BLaER1 treated with 17β-estradiol and CSF1 and Interleukin-3, amounts not matched to agents 10 nM and 100 nM (cell line): Measurements from ENCODE around the gene DIRAS2.

Experiments used
- H3K27ac ChIP-seq, 11 experiments: shearing (Covaris generic); formaldehyde crosslinking; 2 replicates each; pipeline ENCODE4 v1.8.1; 2022
- H3K27me3 ChIP-seq, 11 experiments: shearing (Covaris generic); formaldehyde crosslinking; 2 replicates each; pipeline ENCODE4 v1.8.1; 2022
- H3K36me3 ChIP-seq, 11 experiments: shearing (Covaris generic); formaldehyde crosslinking; 2 replicates each; pipeline ENCODE4 v1.8.1; 2022
- H3K4me1 ChIP-seq, 10 experiments: shearing (Covaris generic); formaldehyde crosslinking; 2 replicates each; pipeline ENCODE4 v1.8.1; 2022
- H3K4me2 ChIP-seq, 11 experiments: shearing (Covaris generic); formaldehyde crosslinking; 2 replicates each; pipeline ENCODE4 v1.8.1; 2022
- H3K4me3 ChIP-seq, 10 experiments: shearing (Covaris generic); formaldehyde crosslinking; 2 replicates each; pipeline ENCODE4 v1.8.1; 2022
- H3K9ac ChIP-seq, 11 experiments: shearing (Covaris generic); formaldehyde crosslinking; 2 replicates each; pipeline ENCODE4 v1.8.1; 2022
- H3K9me3 ChIP-seq, 11 experiments: shearing (Covaris generic); formaldehyde crosslinking; replicated peaks in 1 of 11; 2 replicates each; pipeline ENCODE4 v1.8.1; 2022
- H4K20me1 ChIP-seq, 11 experiments: shearing (Covaris generic); formaldehyde crosslinking; 2 replicates each; pipeline ENCODE4 v1.8.1; 2022
- Cebpa-rat ChIP-seq, 11 experiments: shearing (Covaris generic); IDR thresholded peaks; 2 replicates each; pipeline ENCODE4 v1.8.1; 2022

Gene DIRAS2

GRCh38 chr9:90651246-90651645, 8.6 kb upstream of the DIRAS2 start:
- no peak overlapping the region for H3K9ac ChIP-seq
- no peaks in the 10 kb centered on the region for H3K36me3 ChIP-seq
- no peaks in the 10 kb centered on the region for H4K20me1 ChIP-seq
- H3K27ac ChIP-seq, result no peak overlapping the region
- no peak overlapping the region for H3K4me2 ChIP-seq
- TF ChIP-seq Cebpa-rat (IDR thresholded peaks at IDR 0.05), result no peak
- peaks cover 22 to 37% (median 30%) of the 10 kb centered on the region in 11 experiments for H3K9me3 ChIP-seq
- no peaks in the 10 kb centered on the region; a peak in 1 of 22 replicates for H3K27me3 ChIP-seq
- no peak overlapping the region for H3K4me3 ChIP-seq
- 0 out of 20 replicates have a peak, but pooled peaks cover 0 to 3% (median 0%) of the 10 kb centered on the region in 10 experiments for H3K4me1 ChIP-seq

- Histone ChIP-seq H3K9ac (no peak overlapping the region), H3K27ac (no peak overlapping the region), H3K4me2 (no peak overlapping the region), H3K4me1 (no peaks in the 10 kb centered on the region), H4K20me1 (no peaks in the 10 kb centered on the region), H3K9me3 (peaks cover 19 to 32% (median 29%) of the 10 kb centered on the region in 11 experiments), H3K4me3 (no peak overlapping the region), H3K27me3 (peaks cover 6 to 16% (median 7%) of the 10 kb centered on the region in 11 experiments; a peak in 21 of 22 replicates), H3K36me3 (no peaks in the 10 kb centered on the region)
- TF ChIP-seq Cebpa-rat (IDR thresholded peaks at IDR 0.05), result no peak
These were observed 5.2 kb upstream of the DIRAS2 start for GRCh38 chr9:90647843-90648242.

GRCh38 chr9:90645721-90646120, 3.1 kb upstream of the DIRAS2 start:
- Histone ChIP-seq H3K27ac (no peak overlapping the region), H3K36me3 (no peaks in the 10 kb centered on the region), H3K9me3 (peaks cover 10 to 21% (median 14%) of the 10 kb centered on the region in 11 experiments), H3K27me3 (peaks cover 24 to 35% (median 27%) of the 10 kb centered on the region in 11 experiments), H3K4me1 (no peaks in the 10 kb centered on the region), H3K4me3 (no peak overlapping the region), H3K4me2 (no peak overlapping the region), H4K20me1 (no peaks in the 10 kb centered on the region), H3K9ac (no peak overlapping the region)
- TF ChIP-seq Cebpa-rat (IDR thresholded peaks at IDR 0.05), result no peak

- peak overlapping the region in 4 of 10 experiments; percentile 44 to 67 (median 56); a peak in 6 of 20 replicates for H3K4me3 ChIP-seq
- peak overlapping the region; percentile 53 to 84 (median 75); a peak in 13 of 22 replicates for H3K4me2 ChIP-seq
- TF ChIP-seq Cebpa-rat (IDR thresholded peaks at IDR 0.05), result no peak
- H4K20me1 ChIP-seq, result no peaks in the 10 kb centered on the region
- H3K4me1 ChIP-seq, result no peaks in the 10 kb centered on the region
- no peaks in the 10 kb centered on the region for H3K36me3 ChIP-seq
- no peak overlapping the region for H3K27ac ChIP-seq
- H3K9me3 ChIP-seq, result peaks cover 0 to 4% (median 0%) of the 10 kb centered on the region in 11 experiments; a peak in 2 of 22 replicates
- peaks cover 24 to 35% (median 27%) of the 10 kb centered on the region in 11 experiments for H3K27me3 ChIP-seq
- no peak overlapping the region for H3K9ac ChIP-seq
These were observed 638 bp downstream of the DIRAS2 start for GRCh38 chr9:90641884-90642487.

- Histone ChIP-seq H3K27ac (no peak overlapping the region), H4K20me1 (no peaks in the 10 kb centered on the region), H3K27me3 (peaks cover 24 to 35% (median 27%) of the 10 kb centered on the region in 11 experiments), H3K36me3 (no peaks in the 10 kb centered on the region), H3K9me3 (peaks cover 0 to 4% (median 0%) of the 10 kb centered on the region in 11 experiments; a peak in 2 of 22 replicates), H3K4me3 (no peak overlapping the region), H3K4me1 (no peaks in the 10 kb centered on the region), H3K4me2 (no peak overlapping the region), H3K9ac (no peak overlapping the region)
- TF ChIP-seq Cebpa-rat (IDR thresholded peaks at IDR 0.05), result no peak
These were observed 1.5 kb downstream of the DIRAS2 start for GRCh38 chr9:90641086-90641485.

- H3K9me3 ChIP-seq, result peaks cover 0 to 4% (median 0%) of the 10 kb centered on the region in 11 experiments; a peak in 2 of 22 replicates
- no peak overlapping the region for H3K27ac ChIP-seq
- no peak overlapping the region for H3K4me2 ChIP-seq
- no peaks in the 10 kb centered on the region for H4K20me1 ChIP-seq
- no peak overlapping the region for H3K9ac ChIP-seq
- H3K36me3 ChIP-seq, result no peaks in the 10 kb centered on the region
- H3K27me3 ChIP-seq, result peaks cover 24 to 35% (median 27%) of the 10 kb centered on the region in 11 experiments
- no peak overlapping the region for H3K4me3 ChIP-seq
- TF ChIP-seq Cebpa-rat (IDR thresholded peaks at IDR 0.05), result no peak
- no peaks in the 10 kb centered on the region for H3K4me1 ChIP-seq
These were observed 2.3 kb downstream of the DIRAS2 start for GRCh38 chr9:90640361-90640760.

GRCh38 chr9:90637626-90638025, 5.0 kb downstream of the DIRAS2 start:
- Histone ChIP-seq H3K4me3 (no peak overlapping the region), H3K27me3 (peaks cover 15 to 18% (median 17%) of the 10 kb centered on the region in 11 experiments), H3K36me3 (no peaks in the 10 kb centered on the region), H3K27ac (no peak overlapping the region), H3K4me1 (no peaks in the 10 kb centered on the region), H3K9ac (no peak overlapping the region), H4K20me1 (no peaks in the 10 kb centered on the region), H3K9me3 (peaks cover 0 to 2% (median 0%) of the 10 kb centered on the region in 11 experiments; a peak in 2 of 22 replicates), H3K4me2 (no peak overlapping the region)
- no peak for TF ChIP-seq Cebpa-rat (IDR thresholded peaks at IDR 0.05)

GRCh38 chr9:90632647-90633207, 9.9 kb downstream of the DIRAS2 start:
- H3K27me3 ChIP-seq, result no peaks in the 10 kb centered on the region
- no peaks in the 10 kb centered on the region for H3K4me1 ChIP-seq
- no peak overlapping the region for H3K9ac ChIP-seq
- no peak for TF ChIP-seq Cebpa-rat (IDR thresholded peaks at IDR 0.05)
- no peaks in the 10 kb centered on the region for H3K9me3 ChIP-seq
- no peaks in the 10 kb centered on the region for H3K36me3 ChIP-seq
- H4K20me1 ChIP-seq, result no peaks in the 10 kb centered on the region
- no peak overlapping the region for H3K27ac ChIP-seq
- no peak overlapping the region for H3K4me2 ChIP-seq
- no peak overlapping the region for H3K4me3 ChIP-seq

GRCh38 chr9:90631964-90632363, 10.7 kb downstream of the DIRAS2 start:
- H3K9ac ChIP-seq, result no peak overlapping the region
- no peaks in the 10 kb centered on the region for H4K20me1 ChIP-seq
- no peaks in the 10 kb centered on the region for H3K9me3 ChIP-seq
- H3K36me3 ChIP-seq, result no peaks in the 10 kb centered on the region
- no peaks in the 10 kb centered on the region for H3K27me3 ChIP-seq
- no peak overlapping the region for H3K4me3 ChIP-seq
- H3K4me2 ChIP-seq, result no peak overlapping the region
- H3K27ac ChIP-seq, result no peak overlapping the region
- no peak for TF ChIP-seq Cebpa-rat (IDR thresholded peaks at IDR 0.05)
- no peaks in the 10 kb centered on the region for H3K4me1 ChIP-seq

- Histone ChIP-seq H3K27ac (no peak overlapping the region), H3K9me3 (no peaks in the 10 kb centered on the region), H4K20me1 (no peaks in the 10 kb centered on the region), H3K4me3 (no peak overlapping the region), H3K27me3 (no peaks in the 10 kb centered on the region), H3K4me2 (no peak overlapping the region), H3K4me1 (no peaks in the 10 kb centered on the region), H3K9ac (no peak overlapping the region), H3K36me3 (no peaks in the 10 kb centered on the region)
- TF ChIP-seq Cebpa-rat (IDR thresholded peaks at IDR 0.05), result no peak
These were observed 12.6 kb downstream of the DIRAS2 start for GRCh38 chr9:90629991-90630390.
